GM06990 (cell line): ENCODE data around the gene RAB4B.
A peak's percentile ranks its signal among the peaks of the same experiment; 100 is the strongest.

ENCODE experiments used
- DNase-seq: peaks from one replicate; pipeline ENCODE4 v3.0.0-alpha.2; 2011; ENCODE audit not compliant: insufficient read length; ENCODE audit errors: extremely low read depth
- H3K27me3 ChIP-seq: replicated peaks from 2 replicates; pipeline ENCODE4 v1.6.0; 2011; ENCODE audit warnings: low read length; ENCODE audit not compliant: control insufficient read depth, insufficient read depth
- H3K36me3 ChIP-seq: 2 replicates; pipeline ENCODE4 v1.5.1; 2011; ENCODE audit warnings: low read length; ENCODE audit not compliant: control insufficient read depth, insufficient read depth
- H3K4me3 ChIP-seq: replicated peaks from 2 replicates; pipeline ENCODE4 v1.5.1; 2011; ENCODE audit warnings: low read depth, mild to moderate bottlenecking, control low read depth, low read length
- CTCF ChIP-seq: IDR thresholded peaks from 2 replicates; pipeline ENCODE4 v1.5.1; 2011; ENCODE audit warnings: low read length, control low read depth, mild to moderate bottlenecking, inconsistent platforms; ENCODE audit not compliant: insufficient read depth, poor library complexity, severe bottlenecking

The RAB4B gene

GRCh38 chr19:40775632-40776022 lies 2.4 kb upstream of the RAB4B start:
- TF ChIP-seq CTCF: no peak

GRCh38 chr19:40776364-40776763 lies 1.7 kb upstream of the RAB4B start:
- no peak for TF ChIP-seq CTCF
- Histone ChIP-seq H3K27me3 (no peaks in the 10 kb centered on the region), H3K36me3 (no peaks in the 10 kb centered on the region), H3K4me3 (no peak overlapping the region)
- no peak for DNase-seq

More at GRCh38 chr19:40775632-40776022, 2.4 kb upstream of the RAB4B start:
- Histone ChIP-seq H3K27me3 (no peaks in the 10 kb centered on the region), H3K4me3 (no peak overlapping the region), H3K36me3 (no peaks in the 10 kb centered on the region)
- no peak for DNase-seq

GRCh38 chr19:40776932-40777644 lies 959 bp upstream of the RAB4B start:
- Histone ChIP-seq H3K4me3 (peak overlapping the region; percentile 69), H3K27me3 (no peaks in the 10 kb centered on the region), H3K36me3 (peaks cover 2% of the 10 kb centered on the region)
- DNase-seq: peak; percentile 87
- no peak for TF ChIP-seq CTCF

GRCh38 chr19:40777645-40777936 lies 456 bp upstream of the RAB4B start:
- no peak for TF ChIP-seq CTCF
- no peak for DNase-seq
- Histone ChIP-seq H3K4me3 (peak overlapping the region; percentile 69), H3K36me3 (peaks cover 3% of the 10 kb centered on the region), H3K27me3 (no peaks in the 10 kb centered on the region)

- H3K4me3 ChIP-seq: peak overlapping the region; percentile 80
- no peaks in the 10 kb centered on the region for H3K27me3 ChIP-seq
- TF ChIP-seq CTCF: no peak
- DNase-seq: no peak
- peaks cover 3% of the 10 kb centered on the region for H3K36me3 ChIP-seq
Observed at GRCh38 chr19:40778706-40779284, 748 bp downstream of the RAB4B start.
